Heart left ventricle (tissue), 13 donors: Measurements from ENCODE around the gene CDR2L.

Experiments
- POLR2A ChIP-seq, 2 donors: fragments of 450-650 bp; IDR thresholded peaks; one replicate each; pipeline ENCODE4 v1.6.1; 2017; ENCODE audit warnings: antibody characterized with exemption in 2 of 2, mild to moderate bottlenecking in 2 of 2, moderate library complexity in 2 of 2
- TF ChIP-seq, protein P1 (sequence below), 12 donors: fragments of 200-600 bp; sonication (generic) in 4 of 12; IDR thresholded peaks; one replicate each; pipeline versions ENCODE4 v1.5.0 to v1.8.0; 2018 to 2022; ENCODE audit warnings: antibody characterized with exemption in 12 of 12, mild to moderate bottlenecking in 5 of 12
- donor health status: ischemic (EF 13 %, LVEDD 7.1; RV severe dilation, severe dysfunction).
- donor health status: DM: no; HTN: yes; CAD: no.
- donor health status: DM: no; HTN: no; CAD: no.
- donor health status: ischemic (EF 25% LVEDD 6.9; RV normal size, moderate dysfunction).
- donor health status: ischemic (EF 25% LVEDD 5.7; RV mildly dilated, moderate dysfunction).
- donor health status: ischemic (EF 35%, LVEDD 5.7; RV mildly dilated, moderate dysfunction).
- donor health status: nonischemic (EF 11% LVEDD 7.7; RV severe dilation, severe dysfunction).
- donor health status: DM: yes; HTN: yes; CAD: no.
- donor health status: PGD.
- donor health status: ischemic (EF 29% LVEDD 5.4; RV normal size, mild dysfunction).
- donor health status: nonischemic (EF 23%, LVEDD 6.1; RV moderate dilation, normal function).

DNA sequence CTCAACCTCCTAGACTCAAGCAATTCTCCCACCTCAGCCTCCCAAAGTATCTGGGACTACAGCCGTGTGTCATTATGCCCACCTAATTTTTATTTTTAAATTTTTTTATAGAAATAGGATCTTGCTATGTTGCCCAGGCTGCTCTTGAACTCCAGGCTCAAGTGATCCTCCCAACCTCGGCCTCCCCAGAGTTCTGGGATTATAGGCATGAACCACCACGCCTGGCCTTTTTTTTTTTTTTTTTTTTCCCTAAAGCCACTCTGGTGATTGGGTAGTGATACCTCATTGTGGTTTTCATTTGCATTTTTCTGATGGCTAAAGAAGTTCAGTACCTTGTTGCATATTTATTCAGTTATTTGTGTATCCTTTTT is 1.2 kb upstream of the CDR2L start:
- TF ChIP-seq, protein P1, sequence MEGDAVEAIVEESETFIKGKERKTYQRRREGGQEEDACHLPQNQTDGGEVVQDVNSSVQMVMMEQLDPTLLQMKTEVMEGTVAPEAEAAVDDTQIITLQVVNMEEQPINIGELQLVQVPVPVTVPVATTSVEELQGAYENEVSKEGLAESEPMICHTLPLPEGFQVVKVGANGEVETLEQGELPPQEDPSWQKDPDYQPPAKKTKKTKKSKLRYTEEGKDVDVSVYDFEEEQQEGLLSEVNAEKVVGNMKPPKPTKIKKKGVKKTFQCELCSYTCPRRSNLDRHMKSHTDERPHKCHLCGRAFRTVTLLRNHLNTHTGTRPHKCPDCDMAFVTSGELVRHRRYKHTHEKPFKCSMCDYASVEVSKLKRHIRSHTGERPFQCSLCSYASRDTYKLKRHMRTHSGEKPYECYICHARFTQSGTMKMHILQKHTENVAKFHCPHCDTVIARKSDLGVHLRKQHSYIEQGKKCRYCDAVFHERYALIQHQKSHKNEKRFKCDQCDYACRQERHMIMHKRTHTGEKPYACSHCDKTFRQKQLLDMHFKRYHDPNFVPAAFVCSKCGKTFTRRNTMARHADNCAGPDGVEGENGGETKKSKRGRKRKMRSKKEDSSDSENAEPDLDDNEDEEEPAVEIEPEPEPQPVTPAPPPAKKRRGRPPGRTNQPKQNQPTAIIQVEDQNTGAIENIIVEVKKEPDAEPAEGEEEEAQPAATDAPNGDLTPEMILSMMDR (IDR thresholded peaks at IDR 0.05), result no peak
- no peak for TF ChIP-seq POLR2A (IDR thresholded peaks at IDR 0.05)
